Peyer's patch (tissue), 4 donors: ENCODE measurements around the gene ITGA11. TPM values are rescaled to one million over a fixed set of nuclear protein-coding genes. Genes with fewer than 3 reads are reported as not detected.
A peak's percentile ranks its signal among the peaks of the same experiment; 100 is the strongest.

Experiments used
- DNase-seq, 3 donors: peaks; one replicate each; pipeline ENCODE4 v3.0.0-alpha.2; 2017 to 2019
- H3K27ac ChIP-seq, 4 donors: fragments of 200-600 bp; sonication (generic); one replicate each; pipeline ENCODE4 v1.5.1; 2016 to 2019
- H3K27me3 ChIP-seq, 2 donors: fragments of 200-600 bp; sonication (generic); one replicate each; pipeline ENCODE4 v1.5.1; 2019
- H3K36me3 ChIP-seq, 3 donors: fragments of 200-600 bp; sonication (generic); one replicate each; pipeline ENCODE4 v1.5.1; 2016 to 2019
- H3K4me1 ChIP-seq, 4 donors: fragments of 200-600 bp; sonication (generic); one replicate each; pipeline ENCODE4 v1.5.1; 2016 to 2019
- H3K4me3 ChIP-seq, 4 donors: fragments of 200-600 bp; sonication (generic); 1 replicate in 3 of 4; 2 replicates in 1 of 4; pipeline ENCODE4 v1.5.1; 2016 to 2019; ENCODE audit warnings: mild to moderate bottlenecking in 1 of 4
- H3K9me3 ChIP-seq, 4 donors: fragments of 200-600 bp; sonication (generic); one replicate each; pipeline ENCODE4 v1.5.1; 2016 to 2019; ENCODE audit warnings: mild to moderate bottlenecking in 1 of 4
- POLR2A ChIP-seq, 2 donors: fragments of 450-650 bp; IDR thresholded peaks; one replicate each; pipeline ENCODE4 v1.5.1; 2017; ENCODE audit warnings: antibody characterized with exemption in 2 of 2, mild to moderate bottlenecking in 2 of 2, moderate library complexity in 2 of 2
- total RNA-seq, 4 donors: library from RNA; depleted of rRNA; stranded (reverse); fragments of >200 nt; gene quantifications; one replicate each; pipeline ENCODE4 v1.1.0, GENCODE V29; 2016
- TF ChIP-seq, protein P1 (sequence below), 6 experiments: fragments of 450-650 bp in 4 of 6; fragments of 200-600 bp in 2 of 6; sonication (generic) in 1 of 6; IDR thresholded peaks; one replicate each; pipeline ENCODE4 v1.5.1; 2017 to 2019; ENCODE audit warnings: antibody characterized with exemption in 6 of 6, mild to moderate bottlenecking in 3 of 6, moderate library complexity in 1 of 6

Gene ITGA11
- total RNA-seq, 4 donors from 2014 or later = 0.88 to 24.8 (median 2.6) TPM

DNA sequence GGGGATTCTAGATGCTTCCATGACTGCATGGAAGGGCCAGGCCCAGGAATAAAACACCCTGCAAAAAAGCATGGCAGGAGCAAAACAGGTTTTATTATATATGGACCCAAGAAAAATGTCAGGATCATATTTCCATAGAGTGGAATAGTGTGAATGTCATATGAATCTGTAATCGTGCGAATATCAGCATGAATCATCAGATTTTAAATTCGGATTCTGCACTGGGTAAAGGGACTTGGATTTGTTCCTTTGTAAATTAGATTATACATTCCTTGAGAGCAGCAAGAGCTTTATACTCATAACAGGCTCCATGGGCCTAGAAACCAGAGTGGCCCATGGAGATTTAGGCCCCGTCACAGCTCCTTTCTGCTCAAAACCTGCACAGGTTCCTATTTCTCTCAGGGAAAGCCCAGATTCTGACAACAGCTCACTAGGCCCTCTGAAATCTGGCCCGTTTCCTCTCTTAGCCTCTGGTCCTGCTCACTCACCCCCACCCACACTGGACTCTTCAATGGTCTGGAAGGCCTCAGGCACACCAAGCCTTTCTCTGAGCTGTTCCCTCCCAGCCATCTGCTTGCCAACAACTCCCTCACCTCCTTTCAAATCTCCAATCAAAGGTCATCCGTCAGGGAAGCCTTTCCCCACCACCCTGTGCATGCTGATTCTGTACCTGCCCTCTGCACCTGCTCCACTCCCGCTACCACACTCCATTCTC lies 78.4 kb downstream of the ITGA11 start:
- Histone ChIP-seq H3K27me3 (no peaks in the 10 kb centered on the region), H3K4me3 (no peak overlapping the region), H3K9me3 (no peaks in the 10 kb centered on the region), H3K4me1 (no peaks in the 10 kb centered on the region), H3K36me3 (no peaks in the 10 kb centered on the region), H3K27ac (no peak overlapping the region)
- TF ChIP-seq, protein P1, sequence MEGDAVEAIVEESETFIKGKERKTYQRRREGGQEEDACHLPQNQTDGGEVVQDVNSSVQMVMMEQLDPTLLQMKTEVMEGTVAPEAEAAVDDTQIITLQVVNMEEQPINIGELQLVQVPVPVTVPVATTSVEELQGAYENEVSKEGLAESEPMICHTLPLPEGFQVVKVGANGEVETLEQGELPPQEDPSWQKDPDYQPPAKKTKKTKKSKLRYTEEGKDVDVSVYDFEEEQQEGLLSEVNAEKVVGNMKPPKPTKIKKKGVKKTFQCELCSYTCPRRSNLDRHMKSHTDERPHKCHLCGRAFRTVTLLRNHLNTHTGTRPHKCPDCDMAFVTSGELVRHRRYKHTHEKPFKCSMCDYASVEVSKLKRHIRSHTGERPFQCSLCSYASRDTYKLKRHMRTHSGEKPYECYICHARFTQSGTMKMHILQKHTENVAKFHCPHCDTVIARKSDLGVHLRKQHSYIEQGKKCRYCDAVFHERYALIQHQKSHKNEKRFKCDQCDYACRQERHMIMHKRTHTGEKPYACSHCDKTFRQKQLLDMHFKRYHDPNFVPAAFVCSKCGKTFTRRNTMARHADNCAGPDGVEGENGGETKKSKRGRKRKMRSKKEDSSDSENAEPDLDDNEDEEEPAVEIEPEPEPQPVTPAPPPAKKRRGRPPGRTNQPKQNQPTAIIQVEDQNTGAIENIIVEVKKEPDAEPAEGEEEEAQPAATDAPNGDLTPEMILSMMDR (IDR thresholded peaks at IDR 0.05) = no peak
- no peak for TF ChIP-seq POLR2A (IDR thresholded peaks at IDR 0.05)
- no peak for DNase-seq

DNA sequence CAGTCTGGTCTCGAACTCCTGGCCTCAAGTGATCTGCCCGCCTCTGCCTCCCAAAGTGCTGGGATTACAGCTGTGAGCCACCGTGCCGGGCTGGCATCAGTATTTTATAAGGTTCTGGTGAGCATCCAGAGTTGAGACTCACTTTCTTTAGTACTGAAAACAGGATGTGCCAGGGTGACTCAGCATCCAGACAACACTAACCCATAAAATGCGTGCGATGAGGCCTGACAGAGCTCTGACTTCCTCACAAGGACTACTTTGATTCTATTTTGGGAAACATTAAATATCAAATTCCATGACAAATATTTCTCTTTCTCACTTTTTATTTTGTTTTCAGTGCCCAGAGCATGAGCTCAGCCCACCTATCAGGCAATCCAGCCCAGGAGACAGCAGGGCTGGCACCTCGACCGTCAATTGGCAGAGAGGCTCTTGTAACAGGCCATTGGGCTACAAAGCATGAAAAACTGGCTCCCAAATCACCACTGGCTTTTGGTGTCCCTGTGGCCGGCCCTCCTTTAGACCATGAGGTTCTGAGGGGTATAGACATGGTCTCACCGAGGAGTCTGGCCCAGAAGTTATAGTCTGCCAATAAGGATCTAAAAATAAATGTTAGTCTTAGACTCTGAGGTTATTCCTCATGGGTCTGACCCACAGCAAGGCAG lies 79.4 kb downstream of the ITGA11 start:
- Histone ChIP-seq H3K4me3 (no peak overlapping the region), H3K27ac (peak overlapping the region in 1 of 4 donors; percentile 42), H3K9me3 (no peaks in the 10 kb centered on the region), H3K27me3 (no peaks in the 10 kb centered on the region), H3K36me3 (no peaks in the 10 kb centered on the region), H3K4me1 (no peaks in the 10 kb centered on the region)
- DNase-seq = peak in 1 of 3 donors; percentile 16
- TF ChIP-seq, protein P1 (IDR thresholded peaks at IDR 0.05) = no peak
- no peak for TF ChIP-seq POLR2A (IDR thresholded peaks at IDR 0.05)

DNA sequence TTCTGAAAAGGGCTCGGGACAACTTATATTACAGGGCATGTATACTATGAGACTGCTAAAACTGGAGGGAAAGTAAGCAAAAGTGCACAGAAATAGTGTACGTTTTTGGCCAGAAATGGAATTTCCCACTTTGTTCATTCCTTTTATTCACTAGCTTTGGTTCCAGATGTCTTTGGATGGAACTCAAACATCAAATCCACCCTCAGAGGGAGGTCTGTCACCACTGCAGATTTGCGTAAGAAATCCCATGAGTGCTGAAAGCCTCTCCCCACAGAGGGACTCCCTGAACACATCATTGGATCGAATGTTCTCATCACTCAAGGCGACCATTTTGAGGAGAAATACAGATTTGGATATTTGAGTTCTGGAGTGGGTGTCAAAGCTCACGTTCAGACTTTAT lies 82.8 kb downstream of the ITGA11 start:
- Histone ChIP-seq H3K27ac (no peak overlapping the region), H3K27me3 (no peaks in the 10 kb centered on the region), H3K4me3 (no peak overlapping the region), H3K36me3 (no peaks in the 10 kb centered on the region), H3K9me3 (no peaks in the 10 kb centered on the region), H3K4me1 (no peaks in the 10 kb centered on the region)
- TF ChIP-seq, protein P1 (IDR thresholded peaks at IDR 0.05) = no peak
- no peak for TF ChIP-seq POLR2A (IDR thresholded peaks at IDR 0.05)
- DNase-seq = no peak

DNA sequence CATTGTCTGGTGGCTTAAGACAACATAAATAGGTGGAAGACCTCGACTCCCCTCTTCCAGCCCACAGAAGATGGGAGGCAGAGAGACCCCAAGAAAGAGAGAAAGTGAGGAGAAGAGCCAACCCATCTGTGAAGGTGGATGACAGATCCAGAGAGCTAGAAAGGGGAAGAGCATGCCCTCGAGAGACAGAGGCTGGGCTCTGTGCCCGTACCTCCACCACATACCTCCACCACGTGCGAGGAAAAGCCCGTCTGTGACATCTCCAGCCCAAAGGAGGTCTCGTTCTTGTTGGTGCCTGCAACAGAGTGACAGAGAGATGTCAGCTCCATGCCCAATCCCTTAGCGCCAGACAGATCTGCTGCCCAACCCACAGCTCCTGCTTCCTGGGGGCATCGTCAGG lies 83.4 kb downstream of the ITGA11 start:
- no peak overlapping the region for H3K4me3 ChIP-seq
- DNase-seq = no peak
- H3K9me3 ChIP-seq = no peaks in the 10 kb centered on the region
- no peaks in the 10 kb centered on the region for H3K36me3 ChIP-seq
- H3K27ac ChIP-seq = no peak overlapping the region
- no peaks in the 10 kb centered on the region for H3K27me3 ChIP-seq
- TF ChIP-seq, protein P1 (IDR thresholded peaks at IDR 0.05) = no peak
- TF ChIP-seq POLR2A (IDR thresholded peaks at IDR 0.05) = no peak
- no peaks in the 10 kb centered on the region for H3K4me1 ChIP-seq

DNA sequence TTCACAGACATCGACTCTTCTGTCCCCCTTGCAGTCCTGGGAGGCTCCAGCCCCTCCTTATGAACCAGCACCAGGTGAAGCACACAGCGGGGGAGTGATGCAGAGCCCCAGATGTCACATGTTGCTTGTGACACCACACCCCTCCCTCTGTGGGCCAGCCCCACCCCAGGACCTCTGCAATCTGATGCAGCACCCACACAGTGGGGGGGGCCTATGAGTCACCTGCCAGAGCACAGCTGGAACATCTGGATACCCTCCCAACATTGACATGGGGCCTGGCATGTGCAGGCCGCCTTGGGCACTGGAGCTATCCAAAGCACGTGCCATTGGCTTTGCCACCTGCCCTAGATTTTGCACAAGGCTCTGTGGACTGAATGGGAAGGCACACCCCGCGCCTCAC lies 83.9 kb downstream of the ITGA11 start:
- Histone ChIP-seq H3K27me3 (no peaks in the 10 kb centered on the region), H3K9me3 (no peaks in the 10 kb centered on the region), H3K36me3 (no peaks in the 10 kb centered on the region), H3K4me1 (no peaks in the 10 kb centered on the region), H3K4me3 (no peak overlapping the region), H3K27ac (no peak overlapping the region)
- no peak for DNase-seq
- TF ChIP-seq POLR2A (IDR thresholded peaks at IDR 0.05) = no peak
- TF ChIP-seq, protein P1 (IDR thresholded peaks at IDR 0.05) = no peak
